HepG2 (cell line): Measurements from ENCODE around the gene CCDC154. TPM values are rescaled to one million over a fixed set of nuclear protein-coding genes. Genes with fewer than 3 reads are reported as not detected.

Experiments
- ATAC-seq: fragments of 200-7000 bp; cut with Tn5 transposase; 3 replicates; pipeline ENCODE4 v1.9.1; 2020; ENCODE audit warnings: mild to moderate bottlenecking, moderate library complexity
- BruUV-seq: library from RNA; stranded (reverse); fragments of 400-500 nt; replicated peaks from 2 replicates; lab custom pipeline; 2021; lab: Mats Ljungman, UMichigan
- CTCF ChIA-PET: fragments of 300-600 bp; formaldehyde crosslinking; extraction: SDS; loops from one replicate; lab custom pipeline; 2021; ENCODE audit warnings: low total read pairs, inconsistent platforms, low intra/inter-chr PET ratio; lab: Yijun Ruan, JAX
- POLR2A ChIA-PET: fragments of 350-600 bp; sonication (Branson Sonifier 250); formaldehyde crosslinking; loops from one replicate; lab custom pipeline; 2020; ENCODE audit warnings: antibody characterized with exemption, inconsistent platforms; lab: Yijun Ruan, JAX
- DNase-seq: peaks from one replicate; pipeline ENCODE4 v3.0.0-alpha.2; 2015; ENCODE audit warnings: low spot score
- FAIRE-seq: peaks from 3 replicates; lab custom pipeline; 2011; peaks lifted over from hg19 to GRCh38; lab: Jason Lieb, UNC
- H2AFZ ChIP-seq: one replicate; pipeline ENCODE4 v1.6.1; 2011; ENCODE audit warnings: low read length, inconsistent platforms
- H3K27ac ChIP-seq: fragments of 300-600 bp; 3 replicates; pipeline ENCODE4 v1.8.0; 2011; ENCODE audit warnings: mixed run types, mild to moderate bottlenecking, mixed read lengths, low read length, inconsistent platforms; ENCODE audit not compliant: insufficient read depth; ENCODE audit errors: extremely low read length
- H3K27me3 ChIP-seq, 2 experiments: fragments of 200-600 bp in 1 of 2; 2 replicates in 1 of 2; 3 replicates in 1 of 2; pipeline versions ENCODE4 v1.6.0 to v1.8.0; 2011; ENCODE audit warnings: low read length in 2 of 2, mild to moderate bottlenecking in 2 of 2, moderate library complexity in 2 of 2, inconsistent platforms in 1 of 2; ENCODE audit not compliant: insufficient read depth in 2 of 2, control insufficient read depth in 1 of 2
- H3K36me3 ChIP-seq, 2 experiments: fragments of 200-600 bp in 1 of 2; replicated peaks in 1 of 2; 2 replicates in 1 of 2; 3 replicates in 1 of 2; pipeline versions ENCODE4 v1.5.1 to v1.8.0; 2011; ENCODE audit warnings: low read length in 2 of 2, inconsistent platforms in 1 of 2; ENCODE audit not compliant: insufficient read depth in 2 of 2, control insufficient read depth in 1 of 2
- H3K4me1 ChIP-seq: 2 replicates; pipeline ENCODE4 v1.5.1; 2012; ENCODE audit warnings: low read length, inconsistent platforms; ENCODE audit not compliant: insufficient read depth
- H3K4me2 ChIP-seq: 2 replicates; pipeline ENCODE4 v1.6.0; 2011; ENCODE audit warnings: low read depth, low read length, inconsistent platforms
- H3K4me3 ChIP-seq, 3 experiments: fragments of 200-600 bp in 1 of 3; sonication (generic), shearing (Covaris generic) in 1 of 3; replicated peaks in 1 of 3; 2 replicates each; pipeline ENCODE4 v1.5.1; 2011 to 2016; ENCODE audit warnings: low read length in 3 of 3, inconsistent platforms in 2 of 3, low read depth in 2 of 3, mild to moderate bottlenecking in 2 of 3, control low read depth in 1 of 3, mixed read lengths in 1 of 3; ENCODE audit not compliant: insufficient read depth in 1 of 3
- H3K79me2 ChIP-seq: one replicate; pipeline ENCODE4 v1.6.1; 2011; ENCODE audit warnings: low read length, inconsistent platforms; ENCODE audit not compliant: insufficient read depth
- H3K9ac ChIP-seq: 2 replicates; pipeline ENCODE4 v1.6.0; 2011; ENCODE audit warnings: mild to moderate bottlenecking, low read depth, low read length, inconsistent platforms; ENCODE audit not compliant: insufficient read depth
- H3K9me3 ChIP-seq: 2 replicates; pipeline ENCODE4 v1.5.1; 2012; ENCODE audit warnings: mild to moderate bottlenecking, low read length
- H4K20me1 ChIP-seq: 2 replicates; pipeline ENCODE4 v1.6.0; 2011; ENCODE audit warnings: inconsistent platforms, mild to moderate bottlenecking, low read length, moderate library complexity; ENCODE audit not compliant: insufficient read depth
- AFF4 ChIP-seq: sonication (generic); formaldehyde crosslinking; IDR thresholded peaks from 2 replicates; pipeline ENCODE4 v1.4.0; 2020; ENCODE audit warnings: missing genetic modification reagents
- HDAC2 ChIP-seq: sonication (generic); formaldehyde crosslinking; IDR thresholded peaks from 2 replicates; pipeline ENCODE4 v1.4.0; 2020; ENCODE audit warnings: missing genetic modification reagents
- HINFP ChIP-seq: sonication (generic); formaldehyde crosslinking; IDR thresholded peaks from 2 replicates; pipeline ENCODE4 v1.4.0; 2020; ENCODE audit warnings: low read depth, mild to moderate bottlenecking, missing genetic modification reagents
- NFYB ChIP-seq: sonication (generic); formaldehyde crosslinking; IDR thresholded peaks from 2 replicates; pipeline ENCODE4 v1.4.0; 2020; ENCODE audit warnings: missing genetic modification reagents
- NR2F1 ChIP-seq, 2 experiments: fragments of 450-650 bp in 1 of 2; formaldehyde crosslinking in 1 of 2; IDR thresholded peaks; 2 replicates each; pipeline versions ENCODE4 v1.5.0 to v1.6.1; 2016 to 2020; ENCODE audit warnings: mild to moderate bottlenecking in 1 of 2, missing compliant biosample characterization in 1 of 2, missing genetic modification reagents in 1 of 2, moderate library complexity in 1 of 2
- SNAI1 ChIP-seq: sonication (generic); formaldehyde crosslinking; IDR thresholded peaks from 2 replicates; pipeline ENCODE4 v1.5.0; 2020; ENCODE audit warnings: mild to moderate bottlenecking, missing genetic modification reagents, borderline replicate concordance
- ZBTB10 ChIP-seq: sonication (generic); formaldehyde crosslinking; IDR thresholded peaks from 2 replicates; pipeline ENCODE4 v1.4.0; 2020; ENCODE audit warnings: missing genetic modification reagents, borderline replicate concordance
- ZFP36L2 ChIP-seq: sonication (generic); formaldehyde crosslinking; IDR thresholded peaks from 2 replicates; pipeline ENCODE4 v1.4.0; 2020; ENCODE audit warnings: missing genetic modification reagents
- ZNF3 ChIP-seq: IDR thresholded peaks from 2 replicates; pipeline ENCODE4 v1.7.0; 2017; ENCODE audit warnings: inconsistent platforms
- ZNF33A ChIP-seq: sonication (generic); formaldehyde crosslinking; IDR thresholded peaks from 2 replicates; pipeline ENCODE4 v1.5.1; 2020; ENCODE audit warnings: missing genetic modification reagents, mild to moderate bottlenecking, moderate library complexity, borderline replicate concordance
- ZNF496 ChIP-seq: sonication (generic); formaldehyde crosslinking; IDR thresholded peaks from 2 replicates; pipeline ENCODE4 v1.8.1; 2023; ENCODE audit warnings: mild to moderate bottlenecking, moderate library complexity, missing genetic modification reagents; ENCODE audit not compliant: insufficient replicate concordance
- WGBS: methylation state at CpG from one replicate; pipeline ENCODE4 v1.1.6; 2017; ENCODE audit warnings: low lambda C conversion rate; 5-methylcytosine and 5-hydroxymethylcytosine counted together
- in situ Hi-C: cut with HindIII; loops from 2 replicates; pipeline ENCODE4 v1.10.0; 2017; ENCODE audit warnings: low pct_unique_long_range_greater_than_20kb; ENCODE audit not compliant: extremely low pct_ligation_motif_present
- intact Hi-C: fragments of 100-400 bp; cut with micrococcal nuclease; formaldehyde crosslinking; loops from one replicate; pipeline ENCODE4 v1.10.0; 2022; ENCODE audit not compliant: unreplicated experiment
- polyA plus RNA-seq, 8 experiments: library from polyadenylated mRNA; depleted of rRNA in 3 of 8; stranded (reverse) in 7 of 8; unstranded in 1 of 8; fragments of >200 nt; fragmentation: Illumina TruSeq in 4 of 8; extraction: Trizol in 4 of 8; gene quantifications; 2 replicates each; pipeline versions ENCODE4 v1.2.1 to v1.2.3, GENCODE V29; 2011 to 2016; ENCODE audit warnings: low read depth in 4 of 8, missing spikeins in 1 of 8, mixed read lengths in 1 of 8; ENCODE audit not compliant: insufficient read depth in 1 of 8
- total RNA-seq, 5 experiments: library from RNA; depleted of rRNA; stranded (reverse); fragments of >200 nt; fragmentation: Illumina TruSeq; extraction: Trizol; gene quantifications; 2 replicates each; pipeline ENCODE4 v1.2.3, GENCODE V29; 2016; ENCODE audit warnings: low read depth in 1 of 5
- TF ChIP-seq, protein P1 (sequence below): sonication (generic); formaldehyde crosslinking; IDR thresholded peaks from 2 replicates; pipeline ENCODE4 v1.5.1; 2020; ENCODE audit warnings: missing genetic modification reagents, mild to moderate bottlenecking, borderline replicate concordance
- TF ChIP-seq, protein P2 (sequence below): sonication (generic); formaldehyde crosslinking; IDR thresholded peaks from 2 replicates; pipeline ENCODE4 v1.5.0; 2020; ENCODE audit warnings: missing genetic modification reagents

Gene CCDC154
- total and polyA plus RNA-seq, 2 of the 13 experiments (the other 11 are each of a cell fraction or from before 2014, with no cell fraction given): 0.92 to 1.5 TPM

GRCh38 chr16:1393613-1394176 is 50.7 kb downstream of the CCDC154 start:
- DNase-seq (no peak), ATAC-seq (no peak), FAIRE-seq (no peak)
- intact Hi-C loops (no loop called here), in situ Hi-C loops (no loop called here)
- Histone ChIP-seq H3K9me3 (no peaks in the 10 kb centered on the region), H3K4me1 (no peaks in the 10 kb centered on the region), H3K36me3 (peaks cover 2 to 4% of the 10 kb centered on the region in 2 experiments; a peak in 3 of 5 replicates), H2AFZ (no peak overlapping the region), H3K27me3 (no peaks in the 10 kb centered on the region), H3K79me2 (no peaks in the 10 kb centered on the region), H3K4me2 (no peak overlapping the region), H3K27ac (no peak overlapping the region), H4K20me1 (no peaks in the 10 kb centered on the region), H3K9ac (no peak overlapping the region), H3K4me3 (no peak overlapping the region)
- WGBS: 95% methylated on average over 12 of the region's 21 CpGs
- ChIA-PET POLR2A (no interaction called here), CTCF (no interaction called here)
- BruUV-seq: no TSS peak
- TF ChIP-seq, protein P1, sequence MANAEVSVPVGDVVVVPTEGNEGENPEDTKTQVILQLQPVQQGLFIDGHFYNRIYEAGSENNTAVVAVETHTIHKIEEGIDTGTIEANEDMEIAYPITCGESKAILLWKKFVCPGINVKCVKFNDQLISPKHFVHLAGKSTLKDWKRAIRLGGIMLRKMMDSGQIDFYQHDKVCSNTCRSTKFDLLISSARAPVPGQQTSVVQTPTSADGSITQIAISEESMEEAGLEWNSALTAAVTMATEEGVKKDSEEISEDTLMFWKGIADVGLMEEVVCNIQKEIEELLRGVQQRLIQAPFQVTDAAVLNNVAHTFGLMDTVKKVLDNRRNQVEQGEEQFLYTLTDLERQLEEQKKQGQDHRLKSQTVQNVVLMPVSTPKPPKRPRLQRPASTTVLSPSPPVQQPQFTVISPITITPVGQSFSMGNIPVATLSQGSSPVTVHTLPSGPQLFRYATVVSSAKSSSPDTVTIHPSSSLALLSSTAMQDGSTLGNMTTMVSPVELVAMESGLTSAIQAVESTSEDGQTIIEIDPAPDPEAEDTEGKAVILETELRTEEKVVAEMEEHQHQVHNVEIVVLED (CRISPR knock-in tag): no peak
- no peak for TF ChIP-seq AFF4
- no peak for TF ChIP-seq NFYB (CRISPR knock-in tag)
- no peak for TF ChIP-seq ZBTB10 (CRISPR knock-in tag)
- TF ChIP-seq SNAI1: no peak
- TF ChIP-seq ZNF496 (CRISPR knock-in tag): no peak
- TF ChIP-seq ZNF3 (CRISPR knock-in tag): no peak
- TF ChIP-seq, protein P2, sequence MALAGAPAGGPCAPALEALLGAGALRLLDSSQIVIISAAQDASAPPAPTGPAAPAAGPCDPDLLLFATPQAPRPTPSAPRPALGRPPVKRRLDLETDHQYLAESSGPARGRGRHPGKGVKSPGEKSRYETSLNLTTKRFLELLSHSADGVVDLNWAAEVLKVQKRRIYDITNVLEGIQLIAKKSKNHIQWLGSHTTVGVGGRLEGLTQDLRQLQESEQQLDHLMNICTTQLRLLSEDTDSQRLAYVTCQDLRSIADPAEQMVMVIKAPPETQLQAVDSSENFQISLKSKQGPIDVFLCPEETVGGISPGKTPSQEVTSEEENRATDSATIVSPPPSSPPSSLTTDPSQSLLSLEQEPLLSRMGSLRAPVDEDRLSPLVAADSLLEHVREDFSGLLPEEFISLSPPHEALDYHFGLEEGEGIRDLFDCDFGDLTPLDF (CRISPR knock-in tag): no peak
- no peak for TF ChIP-seq ZNF33A (CRISPR knock-in tag)
- TF ChIP-seq ZFP36L2 (CRISPR knock-in tag): no peak
- TF ChIP-seq HINFP (CRISPR knock-in tag): no peak
- TF ChIP-seq NR2F1 (CRISPR knock-in tag; IDR thresholded peaks at IDR 0.05): no peak
- no peak for TF ChIP-seq HDAC2 (CRISPR knock-in tag)
